H1 (cell line): ENCODE data around the gene BTG3.

Experiments used
- CEBPB ChIP-seq: IDR thresholded peaks from 2 replicates; pipeline ENCODE4 v1.6.1; 2012; ENCODE audit warnings: low read depth, low read length
- CREB1 ChIP-seq: IDR thresholded peaks from 2 replicates; pipeline ENCODE4 v1.6.1; 2012; ENCODE audit warnings: inconsistent platforms
- EP300 ChIP-seq, 2 experiments: IDR thresholded peaks; 1 replicate in 1 of 2; 2 replicates in 1 of 2; pipeline ENCODE4 v1.6.1; 2011 to 2012; ENCODE audit warnings: low read depth in 2 of 2, low read length in 2 of 2, mild to moderate bottlenecking in 2 of 2, borderline replicate concordance in 1 of 2, inconsistent platforms in 1 of 2, moderate library complexity in 1 of 2
- MAFK ChIP-seq: IDR thresholded peaks from 2 replicates; pipeline ENCODE4 v1.6.1; 2012; ENCODE audit warnings: low read depth, mild to moderate bottlenecking, improper control_type of control experiment, low read length
- POLR2A ChIP-seq, 2 experiments: IDR thresholded peaks; 1 replicate in 1 of 2; 2 replicates in 1 of 2; pipeline ENCODE4 v1.6.1; 2011; ENCODE audit warnings: low read depth in 2 of 2, low read length in 2 of 2, mild to moderate bottlenecking in 2 of 2; ENCODE audit errors: control extremely low read depth in 1 of 2
- POLR2AphosphoS5 ChIP-seq: IDR thresholded peaks from 2 replicates; pipeline ENCODE4 v1.6.1; 2011; ENCODE audit warnings: low read depth, low read length
- RAD21 ChIP-seq, 2 experiments: IDR thresholded peaks in 1 of 2; conservative IDR thresholded peaks in 1 of 2; 2 replicates each; pipeline ENCODE4 v1.6.1; 2011; ENCODE audit warnings: low read depth in 2 of 2, low read length in 2 of 2, improper control_type of control experiment in 1 of 2, inconsistent platforms in 1 of 2, mild to moderate bottlenecking in 1 of 2, moderate library complexity in 1 of 2
- YY1 ChIP-seq: IDR thresholded peaks from 2 replicates; pipeline ENCODE4 v1.6.1; 2011; ENCODE audit warnings: low read depth, mild to moderate bottlenecking, low read length
- TF ChIP-seq, protein P1 (sequence below), 3 experiments: IDR thresholded peaks; 1 replicate in 2 of 3; 2 replicates in 1 of 3; pipeline versions ENCODE4 v1.5.1 to v1.6.1; 2011; ENCODE audit warnings: low read length in 3 of 3, mild to moderate bottlenecking in 3 of 3, inconsistent platforms in 2 of 3, low read depth in 1 of 3, moderate library complexity in 1 of 3; ENCODE audit not compliant: insufficient read depth in 1 of 3; ENCODE audit errors: control extremely low read depth in 1 of 3

GRCh38 chr21:17598437-17598836 is 14.3 kb downstream of the BTG3 start:
- TF ChIP-seq POLR2AphosphoS5 = no peak
- TF ChIP-seq, protein P1, sequence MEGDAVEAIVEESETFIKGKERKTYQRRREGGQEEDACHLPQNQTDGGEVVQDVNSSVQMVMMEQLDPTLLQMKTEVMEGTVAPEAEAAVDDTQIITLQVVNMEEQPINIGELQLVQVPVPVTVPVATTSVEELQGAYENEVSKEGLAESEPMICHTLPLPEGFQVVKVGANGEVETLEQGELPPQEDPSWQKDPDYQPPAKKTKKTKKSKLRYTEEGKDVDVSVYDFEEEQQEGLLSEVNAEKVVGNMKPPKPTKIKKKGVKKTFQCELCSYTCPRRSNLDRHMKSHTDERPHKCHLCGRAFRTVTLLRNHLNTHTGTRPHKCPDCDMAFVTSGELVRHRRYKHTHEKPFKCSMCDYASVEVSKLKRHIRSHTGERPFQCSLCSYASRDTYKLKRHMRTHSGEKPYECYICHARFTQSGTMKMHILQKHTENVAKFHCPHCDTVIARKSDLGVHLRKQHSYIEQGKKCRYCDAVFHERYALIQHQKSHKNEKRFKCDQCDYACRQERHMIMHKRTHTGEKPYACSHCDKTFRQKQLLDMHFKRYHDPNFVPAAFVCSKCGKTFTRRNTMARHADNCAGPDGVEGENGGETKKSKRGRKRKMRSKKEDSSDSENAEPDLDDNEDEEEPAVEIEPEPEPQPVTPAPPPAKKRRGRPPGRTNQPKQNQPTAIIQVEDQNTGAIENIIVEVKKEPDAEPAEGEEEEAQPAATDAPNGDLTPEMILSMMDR (IDR thresholded peaks at IDR 0.05; ENCODE audit: control extremely low read depth in 1 of 3, insufficient read depth in 1 of 3, low read depth in 1 of 3, low read length in 3 of 3) = no peak
- TF ChIP-seq CEBPB = no peak
- no peak for TF ChIP-seq MAFK
- TF ChIP-seq CREB1 = no peak
- TF ChIP-seq YY1 = no peak
- no peak for TF ChIP-seq POLR2A (IDR thresholded peaks at IDR 0.05; ENCODE audit: control extremely low read depth in 1 of 2, low read depth in 2 of 2, low read length in 2 of 2)
- TF ChIP-seq RAD21 (IDR thresholded peaks at IDR 0.05 in 1 of 2, conservative IDR thresholded peaks at IDR 0.05 in 1 of 2; ENCODE audit: low read depth in 2 of 2, low read length in 2 of 2) = no peak
- TF ChIP-seq EP300 (IDR thresholded peaks at IDR 0.05; ENCODE audit: borderline replicate concordance in 1 of 2, low read depth in 2 of 2, low read length in 2 of 2) = no peak
